Measurements from ENCODE around the gene ZFHX2.
A peak's percentile ranks its signal among the peaks of the same experiment; 100 is the strongest.

ZFHX2 gene

DNA sequence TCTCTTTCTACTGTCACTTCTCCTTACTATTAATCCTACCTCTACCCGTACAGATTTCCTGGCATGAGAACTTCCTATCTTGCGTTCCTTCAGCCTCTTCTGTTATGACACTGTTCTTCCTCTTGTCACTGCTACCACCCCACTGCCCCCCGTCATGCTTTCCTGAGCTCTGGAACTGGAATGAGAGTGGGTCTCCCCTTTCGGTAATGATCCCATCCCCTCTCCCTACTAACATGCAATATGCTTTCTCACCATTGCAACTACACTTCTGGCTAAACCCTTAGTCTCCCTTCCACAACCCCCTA lies 20.9 kb upstream of the ZFHX2 start:
- no peak for DNase-seq

DNA sequence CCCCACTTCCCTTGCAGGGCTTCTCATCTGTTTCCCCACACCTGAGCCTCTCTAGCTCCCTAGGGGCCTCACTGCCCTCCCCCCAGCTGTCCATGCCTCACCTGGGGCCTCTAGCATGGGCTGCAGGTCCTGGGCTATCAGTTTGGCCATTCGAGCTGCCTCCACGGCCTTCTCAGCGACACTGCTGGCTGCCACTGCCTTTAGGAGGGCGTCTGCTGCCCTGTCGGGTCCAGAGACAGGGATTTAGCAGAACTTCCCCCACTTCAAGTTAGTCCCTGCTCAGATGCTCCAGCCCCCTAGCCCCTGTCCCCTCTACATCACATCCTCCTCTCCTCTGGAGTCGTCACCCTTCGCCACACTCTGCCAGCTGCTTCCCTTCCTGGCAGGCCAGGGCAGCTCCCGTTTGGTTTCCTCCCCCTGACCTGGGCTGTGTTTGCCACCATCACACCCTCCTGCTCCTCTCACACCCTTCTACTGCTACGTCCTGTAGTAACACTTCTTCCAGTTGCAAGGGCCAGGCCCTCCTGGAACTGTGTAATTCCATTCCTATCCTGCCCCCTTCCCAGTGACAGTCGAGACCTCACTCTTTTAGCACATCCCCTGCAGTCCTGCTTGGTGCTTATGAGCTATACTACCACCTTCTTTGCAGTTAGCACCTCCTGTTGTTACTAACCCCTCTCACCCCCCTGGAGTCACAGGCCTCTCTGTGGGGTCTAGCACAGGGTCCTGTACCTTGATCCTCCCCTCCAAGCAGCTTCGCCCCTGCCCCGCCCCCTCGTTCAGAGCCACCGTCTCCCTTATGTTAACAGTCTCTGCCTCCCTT lies 20.3 kb upstream of the ZFHX2 start:
- DNase-seq = no peak

DNA sequence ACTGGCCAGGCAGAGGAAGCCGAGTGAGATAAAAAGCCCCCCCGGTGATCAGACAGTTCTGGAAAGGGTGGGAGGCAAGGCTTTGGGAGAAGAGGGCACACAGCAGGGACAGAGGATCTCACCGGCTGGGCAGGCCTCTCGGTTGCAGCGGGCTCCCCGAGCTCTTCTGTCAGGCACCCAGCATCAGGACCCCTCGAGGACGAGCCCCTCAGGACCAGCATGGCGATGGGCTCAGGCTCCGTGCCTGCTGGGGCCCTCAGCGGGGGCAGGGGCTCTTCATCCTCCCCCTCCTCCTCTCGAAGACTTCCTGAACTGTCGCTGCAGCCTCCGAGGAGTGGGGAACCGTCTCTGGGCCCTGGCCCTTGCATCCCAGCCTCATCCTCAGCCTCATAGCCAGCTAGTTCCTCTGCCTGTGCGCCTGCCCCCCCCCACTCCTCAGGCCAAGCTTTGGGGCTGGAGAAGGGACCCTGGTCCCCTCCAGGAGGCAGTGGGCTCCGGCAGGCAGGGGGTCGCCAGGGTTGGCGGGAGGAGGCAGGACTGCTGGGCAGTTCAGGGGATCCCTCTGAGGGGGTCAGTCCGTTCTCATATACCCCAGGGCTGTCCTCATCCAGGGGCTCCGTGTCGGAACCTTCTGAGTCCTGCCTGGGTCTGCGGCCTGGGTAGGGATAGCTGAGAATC lies 19.4 kb upstream of the ZFHX2 start:
- DNase-seq = no peak

DNA sequence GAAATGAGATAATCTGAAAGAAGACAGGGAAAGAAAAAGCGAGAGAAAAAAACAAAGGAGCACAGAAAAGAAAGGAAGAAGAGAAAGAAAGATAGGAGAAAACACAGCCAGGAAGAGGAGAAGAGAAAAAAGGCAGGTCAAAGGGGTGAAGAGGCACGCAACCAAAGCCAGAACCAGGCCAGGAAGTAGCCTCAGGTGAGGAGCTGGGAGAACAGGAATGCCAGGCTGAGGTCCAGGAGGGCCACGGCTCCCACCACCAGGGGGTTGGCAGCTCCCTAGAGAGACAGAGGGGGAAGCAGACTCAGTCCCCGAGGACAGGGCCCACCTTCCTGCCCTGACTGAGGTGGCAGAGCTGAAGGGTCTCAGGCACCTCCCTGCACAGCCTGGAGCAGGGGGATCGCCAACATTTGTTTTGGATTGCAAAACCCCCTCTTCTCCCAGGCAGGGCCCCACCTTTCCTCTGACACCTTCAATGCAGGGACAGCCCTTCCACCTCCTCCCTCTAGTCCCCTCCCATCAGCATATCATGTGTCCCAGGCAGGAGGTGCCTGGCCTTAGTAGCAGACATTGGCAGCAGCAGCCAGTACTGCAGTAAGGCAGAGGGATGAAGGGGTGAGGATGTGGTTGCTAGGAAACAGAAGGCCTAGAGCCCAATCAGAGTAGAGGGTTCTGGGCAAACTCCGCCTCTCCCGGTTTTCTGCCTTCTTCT lies 18.0 kb upstream of the ZFHX2 start:
- DNase-seq = no peak

DNA sequence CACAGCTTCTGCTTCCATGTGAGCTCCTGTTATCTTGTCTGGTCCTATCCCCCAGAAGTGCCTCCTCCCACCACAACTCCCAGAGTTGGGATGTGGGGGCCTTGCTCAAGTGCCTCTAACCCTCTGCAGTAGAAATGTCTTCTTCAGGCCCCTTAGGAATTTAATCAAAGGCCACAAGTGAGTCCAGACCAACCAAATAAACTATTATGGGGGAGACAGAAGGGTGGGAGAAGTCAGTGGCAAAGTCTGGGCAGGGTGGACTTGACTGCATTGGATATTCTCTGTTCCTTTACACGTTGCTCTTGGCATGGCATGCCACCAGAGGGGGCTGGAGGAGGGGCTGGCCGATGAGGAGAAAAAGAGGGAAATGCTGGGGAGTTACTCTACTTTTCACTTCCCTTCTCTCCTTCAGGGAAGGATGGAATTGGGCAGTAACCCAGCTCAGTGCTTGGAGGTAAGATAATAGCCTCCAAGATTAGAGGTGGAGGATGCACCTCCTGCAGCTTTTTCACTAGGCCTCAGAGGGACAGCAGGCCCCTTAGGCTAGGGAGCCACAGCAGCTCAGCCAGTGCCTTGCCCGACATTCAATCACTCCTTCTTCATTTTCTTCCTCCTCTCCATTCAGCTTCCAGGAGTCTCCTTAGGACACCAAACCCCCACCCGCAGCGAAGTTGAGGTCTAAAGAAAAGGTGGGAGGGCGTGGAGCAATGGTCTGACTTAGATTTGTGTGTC lies 17.2 kb upstream of the ZFHX2 start:
- no peak for DNase-seq

DNA sequence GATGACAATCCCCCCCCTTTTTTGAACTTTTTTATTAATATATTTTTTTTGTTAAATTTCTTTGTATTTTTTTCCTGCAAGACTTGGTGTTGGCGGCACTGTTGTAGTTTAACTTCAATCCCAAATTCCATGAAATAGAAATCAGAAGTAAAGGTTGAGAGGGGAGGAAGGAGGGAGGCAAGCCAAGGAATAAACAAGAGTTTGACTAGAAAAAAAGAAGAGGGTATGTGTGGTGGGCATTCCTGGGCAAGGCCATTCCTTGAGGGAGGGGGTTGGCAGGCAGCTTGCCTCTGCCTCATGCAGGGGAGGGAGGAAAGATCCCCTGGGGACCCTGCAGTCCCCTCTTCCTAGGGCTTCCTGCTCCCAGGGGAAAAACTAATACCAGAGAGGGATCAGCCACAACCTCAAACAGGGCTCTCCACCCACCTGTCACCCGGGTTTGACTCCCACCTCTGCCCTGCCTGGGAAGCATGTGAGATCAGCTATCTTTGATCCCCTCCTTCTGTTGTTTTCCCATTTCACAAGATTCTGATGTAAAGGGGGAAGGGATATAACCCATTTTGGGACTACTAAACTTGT lies 16.5 kb upstream of the ZFHX2 start:
- DNase-seq = no peak

DNA sequence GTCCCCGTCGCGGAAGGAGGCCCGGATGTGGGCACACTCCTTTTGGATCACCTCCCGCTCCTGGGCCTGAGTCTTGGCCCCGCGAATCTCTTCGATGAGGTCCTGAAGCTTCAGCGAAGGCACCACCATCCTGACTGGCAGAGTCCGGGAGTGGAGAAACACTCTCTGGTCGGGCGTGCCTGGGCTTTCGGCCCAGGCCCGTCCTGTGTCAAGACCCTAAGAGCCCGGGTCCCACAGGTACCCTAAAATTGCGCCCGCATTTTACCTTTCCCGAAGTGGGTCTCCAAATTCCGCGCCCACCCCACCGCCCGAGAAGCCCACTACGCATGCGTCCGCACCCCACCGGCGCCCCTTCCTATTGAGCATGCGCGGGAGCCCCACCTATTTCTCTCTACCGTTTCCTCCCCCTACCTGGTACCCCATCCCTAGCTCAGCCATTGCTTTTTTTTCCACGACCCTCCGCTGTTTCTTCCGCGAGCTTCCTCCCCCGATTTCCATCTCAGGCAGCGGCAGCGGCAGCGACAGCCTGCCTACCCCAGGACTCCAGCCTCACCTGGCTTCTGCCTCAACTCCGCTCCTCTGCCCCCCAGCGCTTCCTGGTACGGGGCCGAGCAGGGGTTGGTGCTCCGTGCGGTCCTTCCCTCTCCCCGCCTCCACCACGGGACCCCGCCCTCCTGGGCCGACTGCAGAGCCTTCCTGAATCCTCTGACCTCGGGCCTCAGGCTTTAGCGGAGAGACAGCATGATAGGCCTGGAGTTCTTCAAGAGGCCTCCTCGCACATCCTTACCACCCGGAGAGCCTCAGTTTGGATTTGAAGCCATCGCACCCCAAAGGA lies 15.8 kb upstream of the ZFHX2 start, which contains the start of gene AP1G2:
TSS of gene AP1G2 (minus strand) at position 606 of the 835 bp plus-strand sequence. CDS start at position 129, 477 bp downstream.
- DNase-seq = peak; percentile 85

DNA sequence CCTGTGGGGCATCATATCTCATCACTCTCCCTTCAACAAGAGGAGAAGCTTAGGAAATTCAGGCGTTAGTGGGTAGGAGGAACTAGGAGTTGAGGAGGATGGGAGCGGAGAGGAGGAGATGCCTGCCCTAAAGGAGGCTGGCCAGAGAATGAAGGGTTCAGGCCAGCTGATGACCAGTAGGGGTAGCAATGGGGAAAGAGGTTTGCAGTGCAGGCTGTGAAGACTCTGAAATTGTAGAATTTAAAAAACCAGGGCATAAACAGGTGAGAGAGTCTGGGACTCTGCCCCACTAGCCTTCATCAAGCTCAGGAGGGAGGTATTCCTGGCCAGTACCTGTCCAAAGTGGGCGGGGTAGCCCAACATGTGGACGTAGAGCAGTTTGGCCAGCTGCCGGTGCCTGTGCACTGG lies 15.2 kb upstream of the ZFHX2 start:
- DNase-seq = no peak

DNA sequence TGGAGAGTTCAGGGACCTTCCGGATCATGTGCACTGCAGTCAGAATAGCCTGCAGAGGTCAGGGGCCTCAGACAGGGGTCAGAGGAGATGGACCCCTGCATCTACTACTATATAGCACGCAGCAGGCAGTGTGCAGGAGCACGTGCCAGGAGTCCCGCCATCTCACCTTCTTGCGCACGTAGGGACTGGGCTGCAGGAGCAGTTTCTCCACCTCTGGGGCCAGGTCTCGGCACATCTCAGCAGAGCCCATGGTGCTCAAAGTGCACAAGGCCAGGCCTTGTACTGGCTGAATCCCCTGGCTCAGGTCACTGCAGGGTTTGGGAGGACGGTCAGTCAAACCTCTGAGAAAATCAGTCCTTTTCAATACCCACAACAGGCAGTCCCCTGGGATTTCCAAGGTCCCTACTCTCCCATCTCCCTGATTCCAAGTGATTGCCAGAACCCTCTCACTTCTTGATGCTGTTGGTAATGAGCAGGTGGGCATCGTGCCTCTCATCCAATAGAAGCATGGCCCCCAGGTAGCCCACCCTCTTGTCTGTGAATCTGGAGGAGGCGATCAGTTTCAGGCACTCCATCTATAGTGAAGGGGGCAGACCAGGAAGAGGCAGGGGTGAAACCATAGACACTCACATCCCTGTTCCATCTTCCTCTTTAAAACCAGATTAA lies 14.7 kb upstream of the ZFHX2 start:
- DNase-seq = no peak

DNA sequence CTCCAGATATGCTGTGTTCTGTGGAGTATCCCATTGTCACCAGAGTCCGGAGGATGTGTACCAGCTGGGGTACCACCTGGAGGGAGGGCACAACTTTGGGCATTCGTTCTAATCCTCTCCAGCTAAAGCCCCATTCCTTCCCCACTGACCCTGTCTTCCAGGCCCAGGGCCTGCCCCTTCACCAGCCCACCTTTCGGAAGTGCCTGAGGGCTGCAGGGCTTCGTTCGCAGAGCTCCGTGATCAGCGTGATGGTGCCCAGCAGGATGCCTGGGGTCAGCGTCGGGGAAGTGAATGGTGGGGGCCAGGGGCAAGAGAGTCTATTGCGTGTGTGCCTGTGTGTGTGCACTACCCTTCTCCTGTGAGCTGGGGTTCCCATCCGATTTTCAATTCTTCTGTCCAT lies 14.1 kb upstream of the ZFHX2 start:
- no peak for DNase-seq

DNA sequence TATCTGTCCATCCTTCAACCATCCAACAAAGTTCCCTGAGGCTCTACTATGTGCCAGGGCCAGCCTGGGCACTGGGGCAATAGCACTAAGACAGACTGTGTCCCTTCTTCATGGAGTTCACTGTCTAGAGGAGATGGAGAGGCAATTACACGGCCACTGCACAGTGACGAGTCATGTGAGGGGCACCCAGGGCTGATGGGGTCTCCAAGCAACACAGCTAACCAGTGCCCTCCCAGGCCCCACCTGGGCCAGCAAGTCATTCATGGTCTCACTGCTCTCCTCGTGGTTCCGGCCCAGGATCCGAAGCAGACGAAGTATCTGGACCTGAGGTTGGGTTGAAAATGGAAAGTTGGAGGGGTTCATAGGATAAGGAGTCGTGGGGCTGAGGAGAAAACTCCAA lies 13.3 kb upstream of the ZFHX2 start:
- no peak for DNase-seq

DNA sequence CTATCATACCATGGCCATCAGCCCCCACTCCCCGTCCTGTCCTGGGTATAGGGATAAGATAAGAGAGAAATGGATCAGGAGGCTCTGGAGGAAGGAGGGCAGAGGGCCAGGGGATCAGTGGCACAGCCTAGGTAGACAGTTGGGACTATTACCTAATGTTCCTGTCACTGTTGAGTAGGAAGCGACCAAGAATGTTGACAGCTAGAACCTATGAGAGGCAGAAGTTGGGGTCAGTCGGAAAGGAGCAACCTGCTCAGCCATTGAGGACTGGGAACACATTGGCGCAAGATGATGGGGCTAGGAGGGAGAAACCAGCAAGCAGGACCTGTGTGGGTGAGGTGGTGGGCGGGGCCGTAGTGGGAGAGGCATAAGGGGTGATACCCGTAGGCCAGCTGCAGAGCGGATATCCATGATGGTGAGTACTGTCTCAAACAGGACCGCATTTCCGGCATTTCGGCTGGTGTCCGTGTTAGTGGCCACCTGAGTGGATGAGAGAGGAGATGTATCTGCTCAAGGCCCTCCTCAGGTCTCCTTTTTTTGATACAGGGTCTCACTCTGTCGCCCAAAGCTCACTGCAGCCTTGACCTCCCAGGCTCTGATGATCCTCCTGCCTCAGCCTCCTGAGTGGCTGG lies 12.7 kb upstream of the ZFHX2 start:
- no peak for DNase-seq

DNA sequence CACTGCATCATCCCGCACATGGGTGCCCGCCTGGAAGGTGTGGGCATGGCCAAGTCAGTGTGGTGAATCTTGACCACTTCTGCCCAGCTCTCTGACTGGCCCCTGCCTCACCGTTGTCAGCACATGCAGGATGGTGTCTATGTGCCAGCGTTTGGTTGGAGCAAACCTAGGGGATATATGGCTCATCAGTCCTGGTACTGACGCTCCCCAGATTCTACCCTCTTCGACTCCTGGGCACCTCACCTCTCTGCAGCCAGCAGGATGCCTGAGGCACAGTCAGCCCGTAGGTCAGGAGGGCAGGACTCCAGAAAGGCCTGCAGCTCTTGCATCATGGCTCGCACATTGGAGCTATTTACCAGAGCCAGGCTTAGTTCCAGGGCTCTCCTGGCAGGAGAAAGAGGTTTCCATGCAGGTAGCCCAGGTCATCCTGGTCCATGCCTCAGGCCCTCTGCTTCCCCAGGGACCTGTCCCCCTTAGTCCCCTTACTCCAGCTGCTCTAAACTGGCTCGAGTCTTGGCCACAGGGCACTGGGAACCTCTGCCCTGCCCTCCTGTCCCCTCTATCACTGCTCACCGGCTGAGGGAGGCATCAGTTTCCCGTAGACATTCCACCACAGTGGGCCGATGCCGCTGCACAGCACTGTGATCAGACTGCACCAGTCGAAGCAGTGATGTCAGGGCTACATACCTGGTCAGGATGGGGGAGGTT lies 12.1 kb upstream of the ZFHX2 start:
- DNase-seq = no peak

DNA sequence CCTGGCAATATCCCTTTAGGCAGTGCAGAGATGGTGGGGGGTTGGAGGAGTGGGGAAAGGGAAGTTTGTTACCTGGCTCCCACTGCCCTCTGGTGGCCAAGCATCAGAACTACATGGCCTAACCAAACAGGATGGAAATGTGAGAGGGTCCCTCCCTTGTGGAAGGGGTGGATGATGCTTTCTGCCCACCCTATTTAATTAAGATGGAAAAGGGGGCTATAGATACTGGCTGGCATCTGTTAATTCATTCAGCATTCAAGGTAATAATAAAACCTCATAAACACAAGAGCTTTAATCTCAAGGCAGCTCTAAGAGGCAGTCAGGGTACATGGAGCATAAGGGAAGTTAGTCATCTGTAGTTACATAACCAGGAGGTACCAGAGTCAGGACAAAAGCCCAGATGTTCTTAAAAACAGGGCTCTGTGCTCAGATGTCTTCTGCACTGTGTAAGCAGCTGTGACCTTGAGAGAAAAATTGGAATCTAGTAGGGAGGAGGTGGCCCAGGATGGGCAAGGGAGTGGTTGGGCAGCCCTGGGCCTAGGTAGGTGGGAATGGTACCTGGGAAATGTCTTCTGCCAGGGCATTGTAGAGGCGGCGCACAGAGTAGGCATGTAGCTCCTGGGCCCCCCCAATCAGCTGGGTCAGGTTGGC lies 11.4 kb upstream of the ZFHX2 start:
- DNase-seq = peak; percentile 48

DNA sequence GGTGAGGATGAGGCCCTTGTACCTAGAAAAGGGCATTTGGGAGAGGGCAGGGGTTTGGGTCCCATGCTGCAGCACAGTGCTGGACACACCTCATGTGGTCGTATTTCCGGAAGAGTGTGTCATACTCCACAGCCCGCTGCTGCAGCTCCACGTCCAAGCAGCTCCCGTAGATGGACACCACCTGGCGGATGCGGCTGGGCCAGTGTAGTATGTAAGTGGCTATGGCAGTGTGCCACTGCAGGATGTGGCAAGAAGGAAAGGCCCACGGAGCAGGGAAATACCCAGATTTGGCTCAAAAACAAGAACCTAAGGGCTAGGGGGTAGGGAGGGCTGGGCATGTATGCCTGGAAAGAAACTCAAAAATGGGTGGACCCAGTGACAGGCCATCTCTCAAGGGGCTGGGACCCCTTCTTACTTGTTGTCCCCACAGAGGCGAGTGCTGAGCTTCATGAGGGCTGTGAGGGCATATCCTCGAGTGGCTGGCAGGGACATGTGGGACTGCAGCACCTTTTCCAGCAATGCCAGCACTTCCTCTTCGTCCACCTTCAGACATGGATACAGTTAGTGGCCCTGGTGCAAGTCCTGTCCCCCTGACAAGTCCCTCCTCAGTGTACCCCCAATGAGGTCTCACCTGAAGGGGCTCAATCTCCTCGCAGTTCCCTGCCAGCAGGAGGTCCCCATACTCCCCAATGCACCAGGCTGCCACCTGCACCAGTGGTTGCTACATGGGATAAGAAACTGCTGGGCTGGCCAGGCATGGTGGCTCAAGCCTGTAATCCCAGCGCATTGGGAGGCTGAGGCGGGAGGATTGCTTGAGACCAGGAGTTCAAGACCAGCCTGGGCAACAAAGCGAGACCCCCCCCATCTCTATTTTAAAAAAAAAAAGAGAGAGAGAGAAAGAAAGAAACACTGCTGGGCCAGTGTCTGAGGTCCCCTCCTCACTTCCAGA lies 10.6 kb upstream of the ZFHX2 start:
- DNase-seq = no peak

DNA sequence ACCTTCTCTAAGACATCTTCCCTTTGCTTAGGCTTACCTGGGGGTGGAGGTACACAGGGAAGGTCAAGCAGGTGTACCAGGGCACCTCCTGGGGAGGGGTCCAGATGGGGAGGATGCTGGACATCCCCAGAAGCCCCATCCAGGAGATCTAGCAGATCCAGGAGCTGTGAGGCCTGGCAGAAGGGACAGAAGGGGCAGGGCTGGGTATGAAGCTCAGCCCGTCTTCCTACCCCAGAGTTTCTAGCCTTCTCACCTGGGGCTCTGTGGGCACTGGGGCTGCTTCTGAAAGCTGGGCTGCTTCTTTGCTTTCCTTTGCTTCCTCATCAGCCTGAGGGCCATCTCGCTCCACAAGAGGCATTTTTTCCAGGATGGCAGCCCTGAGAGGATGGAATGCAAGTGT lies 9.7 kb upstream of the ZFHX2 start:
- DNase-seq = no peak

DNA sequence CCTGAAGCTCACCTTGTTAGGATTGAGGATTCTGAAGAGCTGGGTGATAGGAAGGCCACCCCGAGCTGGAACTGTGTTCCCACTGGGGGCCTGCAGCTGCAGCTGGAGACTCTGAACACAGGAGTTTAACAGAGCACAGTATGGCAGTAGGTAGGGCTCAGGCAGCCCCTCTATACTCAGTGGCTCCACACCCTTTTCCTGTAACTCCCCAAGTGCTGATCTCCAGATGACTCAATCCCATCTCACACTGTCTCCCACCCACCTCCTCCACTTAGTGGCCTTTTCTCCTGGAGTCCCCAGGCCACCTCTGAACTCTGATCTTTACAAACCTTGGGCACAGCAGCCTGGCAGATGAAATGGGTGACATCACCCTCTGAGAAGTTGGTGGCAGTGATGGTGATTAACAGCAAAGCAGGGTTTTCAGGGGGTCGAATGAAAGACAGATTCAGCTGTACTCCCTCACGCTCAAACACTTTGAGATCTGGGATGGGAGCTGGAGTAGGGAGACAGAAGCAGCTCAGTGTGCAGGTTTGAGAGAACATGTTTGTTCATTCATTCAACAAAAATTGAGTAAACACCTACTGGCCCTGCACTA lies 8.5 kb upstream of the ZFHX2 start:
- DNase-seq = no peak
